GM19467 (cell line): ENCODE data around the gene FRMD4A.

Source experiments
- ATAC-seq: cut with Tn5 transposase; IDR thresholded peaks from one replicate; pipeline ENCODE4 v1.9.1; 2021; ENCODE audit warnings: mild to moderate bottlenecking, moderate library complexity; ENCODE audit not compliant: unreplicated experiment

FRMD4A gene

DNA sequence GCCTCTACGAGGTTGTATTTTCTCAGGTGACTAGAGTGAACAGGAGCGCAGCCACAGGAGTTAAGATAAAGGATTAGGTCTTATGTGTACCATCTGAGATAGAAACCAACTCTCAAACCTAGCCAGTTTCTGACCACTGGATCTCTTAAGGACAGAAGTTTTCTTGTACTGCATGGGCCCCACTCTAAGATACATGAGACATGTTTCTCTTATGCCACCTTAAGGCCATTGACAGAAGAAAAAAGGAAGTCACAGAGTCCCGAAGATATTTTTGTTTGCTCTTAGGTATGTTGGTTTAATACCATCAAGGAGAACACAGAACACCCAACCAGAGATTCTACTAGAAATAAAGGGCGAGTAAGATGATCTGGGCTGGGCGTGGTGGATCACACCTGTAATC is 335.8 kb downstream of the FRMD4A start:
- no peak for ATAC-seq

- no peak for ATAC-seq
These were observed 337.0 kb downstream of the FRMD4A start for GRCh38 chr10:13993673-13994089.

DNA sequence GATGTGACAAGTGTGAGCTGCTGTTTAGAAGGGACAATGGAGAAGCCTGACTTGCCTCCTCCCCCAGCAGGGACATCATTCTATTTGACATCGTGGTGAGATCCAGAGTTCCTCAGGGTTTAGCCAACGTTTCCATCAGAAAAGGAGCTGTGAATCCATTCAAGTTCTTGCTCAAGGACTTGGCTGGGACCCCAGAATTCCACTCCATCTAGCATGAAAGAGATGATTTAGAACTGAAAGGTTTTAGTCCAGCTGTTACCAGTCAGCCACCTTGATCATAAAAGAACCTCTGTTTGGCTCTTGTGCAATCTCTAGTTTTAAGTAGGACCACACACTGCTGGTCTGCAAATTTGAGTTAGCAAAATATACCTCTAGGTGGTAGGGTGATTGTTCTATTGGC is 337.6 kb downstream of the FRMD4A start:
- no peak for ATAC-seq

DNA sequence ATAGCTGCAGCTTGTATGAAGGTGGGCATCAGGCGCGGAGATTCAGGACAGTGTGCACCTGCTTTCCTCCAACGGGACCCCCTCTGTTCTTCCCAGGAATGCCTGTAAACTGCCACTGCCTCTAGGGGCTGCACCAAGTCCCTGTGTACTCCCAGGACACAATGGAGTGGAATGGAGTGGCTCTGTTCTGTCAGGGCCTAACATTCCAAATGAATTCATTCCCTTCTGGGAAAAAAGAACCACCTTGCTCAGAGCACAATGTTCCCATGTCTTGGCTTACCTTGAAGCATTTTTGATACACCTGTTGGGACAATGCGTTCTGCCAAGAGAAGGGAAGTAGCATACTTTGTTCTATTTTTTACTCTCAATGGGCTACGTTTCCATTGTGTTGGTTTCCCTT is 339.4 kb downstream of the FRMD4A start:
- no peak for ATAC-seq

GRCh38 chr10:13990946-13991345 is 339.8 kb downstream of the FRMD4A start:
- ATAC-seq = no peak

DNA sequence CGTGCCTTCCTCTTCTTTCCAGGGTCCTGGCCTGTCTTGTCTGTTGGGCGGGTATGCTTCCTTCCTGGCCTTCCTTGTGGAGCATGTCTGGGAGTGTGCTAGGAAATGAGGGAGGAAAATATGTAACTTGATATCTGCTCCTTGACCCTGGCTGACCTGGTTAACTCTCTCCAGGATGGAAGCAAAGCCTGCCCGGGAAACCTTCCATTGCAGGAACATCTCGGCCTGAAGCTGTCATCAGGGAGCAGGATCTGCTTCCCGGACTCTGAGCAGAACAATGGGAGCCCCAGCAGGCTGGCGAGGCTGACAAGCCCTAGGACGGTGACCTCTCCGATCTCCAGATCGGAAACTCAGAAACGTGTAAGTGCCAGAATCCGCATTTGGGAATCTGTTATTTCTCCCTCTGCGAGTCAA is 340.3 kb downstream of the FRMD4A start:
- no peak for ATAC-seq

DNA sequence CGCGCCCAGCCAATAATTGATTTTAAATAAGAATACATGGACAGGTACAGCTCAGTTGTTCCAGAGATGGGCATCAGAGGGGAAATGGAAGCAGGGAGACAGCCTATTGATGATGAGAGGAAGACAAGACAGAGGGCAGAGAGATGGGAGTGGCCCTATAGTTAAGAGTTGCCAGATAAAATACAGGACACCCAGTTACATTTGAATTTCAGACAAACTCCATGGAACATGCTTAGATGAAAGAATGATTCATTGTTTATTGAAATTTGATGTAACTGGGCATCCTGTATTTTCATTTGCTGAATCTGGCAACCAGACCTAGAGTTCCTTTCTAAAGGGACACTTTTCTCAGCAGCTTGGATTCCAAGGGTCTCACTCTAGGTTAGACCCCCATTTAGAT is 341.1 kb downstream of the FRMD4A start:
- no peak for ATAC-seq

DNA sequence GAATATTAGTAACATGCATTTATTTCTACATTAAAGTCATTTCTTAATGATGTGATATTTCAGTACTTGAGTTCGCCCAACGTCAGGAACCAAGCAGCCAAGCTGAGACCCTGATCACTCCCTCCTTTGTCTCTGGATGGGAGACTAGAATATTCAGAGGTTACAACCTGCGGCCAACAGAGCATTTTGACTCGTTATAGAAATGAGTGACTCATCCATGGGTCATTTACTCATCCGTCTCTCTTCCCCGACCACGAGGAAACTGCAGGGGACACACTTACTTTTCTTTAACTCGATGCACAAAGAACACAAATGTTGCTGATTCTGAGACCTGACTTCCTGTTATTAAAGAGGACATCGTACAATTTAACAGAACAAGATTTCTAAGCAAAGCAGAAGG is 343.3 kb downstream of the FRMD4A start:
- ATAC-seq = no peak

GRCh38 chr10:13984647-13985155 is 346.0 kb downstream of the FRMD4A start:
- no peak for ATAC-seq

- ATAC-seq = no peak
These were observed 347.7 kb downstream of the FRMD4A start for GRCh38 chr10:13983035-13983434.

GRCh38 chr10:13978533-13979115 is 352.1 kb downstream of the FRMD4A start:
- no peak for ATAC-seq

DNA sequence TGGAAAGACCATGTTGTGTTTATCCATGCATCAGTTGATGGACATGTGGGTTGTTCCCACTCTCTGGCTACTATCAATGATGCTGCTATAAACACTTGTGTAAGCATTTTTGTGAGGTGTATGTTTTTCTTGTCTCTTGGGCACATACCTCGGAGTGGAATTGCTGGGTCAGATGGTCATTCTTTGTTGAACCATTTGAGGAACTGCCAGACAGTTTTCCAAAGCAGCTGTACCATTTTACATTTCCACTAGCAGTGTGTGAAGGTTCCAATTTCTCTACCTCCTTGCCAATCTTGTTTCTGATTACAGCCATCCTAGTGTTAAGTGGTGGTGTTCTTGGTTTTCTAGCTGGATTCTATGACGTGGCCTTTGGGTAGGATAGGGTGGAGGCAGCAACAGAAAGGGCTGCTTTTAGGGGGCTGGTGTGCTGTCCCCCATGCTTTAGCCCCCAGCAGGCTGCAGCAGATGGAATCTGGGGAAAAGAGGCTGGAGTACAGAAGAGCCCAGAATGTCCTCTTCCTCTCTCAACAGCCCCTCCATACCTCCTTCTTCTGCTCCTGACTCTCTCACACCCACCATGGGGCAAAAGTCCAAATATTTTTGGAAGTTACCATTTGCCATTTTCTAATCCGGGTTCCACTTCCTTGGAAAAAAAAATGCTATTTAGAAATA is 352.7 kb downstream of the FRMD4A start:
- no peak for ATAC-seq

DNA sequence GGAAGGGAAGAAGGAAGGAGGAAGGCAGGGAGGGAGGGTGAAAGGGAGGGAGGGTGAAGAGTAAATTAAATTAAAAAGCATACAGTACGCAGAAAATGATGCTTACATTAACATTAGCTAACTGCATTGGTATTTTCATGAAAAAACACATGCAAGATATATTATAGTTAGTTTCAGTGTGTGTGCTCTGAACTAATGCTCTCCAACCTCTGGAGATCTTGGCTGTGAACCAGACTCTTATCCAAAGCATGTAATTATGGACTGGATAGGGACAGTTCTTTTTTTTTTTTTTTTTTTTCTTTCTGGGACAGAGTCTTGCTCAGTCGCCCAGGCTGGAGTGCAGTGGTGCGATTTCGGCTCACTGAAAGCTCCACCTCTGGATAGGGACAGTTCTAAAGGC is 357.0 kb downstream of the FRMD4A start:
- ATAC-seq = no peak

DNA sequence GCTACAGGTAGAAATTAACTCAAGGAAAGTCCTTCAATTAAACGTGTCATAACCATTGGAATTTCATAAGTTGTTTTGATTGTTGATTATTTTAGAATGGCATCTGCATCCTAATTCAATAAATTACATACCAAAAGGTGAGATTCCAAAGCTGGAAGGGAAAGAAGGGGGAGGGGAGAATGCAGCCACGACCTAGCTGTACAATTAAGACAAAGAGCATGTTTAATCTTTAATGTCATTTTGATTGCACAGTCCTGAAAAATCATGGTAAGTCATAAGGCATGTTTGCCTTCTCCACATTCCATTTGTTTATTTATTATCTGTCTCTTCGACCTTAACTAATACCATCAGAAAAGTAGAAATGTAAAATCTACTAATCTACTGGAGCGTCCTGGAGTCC is 358.1 kb downstream of the FRMD4A start:
- no peak for ATAC-seq

DNA sequence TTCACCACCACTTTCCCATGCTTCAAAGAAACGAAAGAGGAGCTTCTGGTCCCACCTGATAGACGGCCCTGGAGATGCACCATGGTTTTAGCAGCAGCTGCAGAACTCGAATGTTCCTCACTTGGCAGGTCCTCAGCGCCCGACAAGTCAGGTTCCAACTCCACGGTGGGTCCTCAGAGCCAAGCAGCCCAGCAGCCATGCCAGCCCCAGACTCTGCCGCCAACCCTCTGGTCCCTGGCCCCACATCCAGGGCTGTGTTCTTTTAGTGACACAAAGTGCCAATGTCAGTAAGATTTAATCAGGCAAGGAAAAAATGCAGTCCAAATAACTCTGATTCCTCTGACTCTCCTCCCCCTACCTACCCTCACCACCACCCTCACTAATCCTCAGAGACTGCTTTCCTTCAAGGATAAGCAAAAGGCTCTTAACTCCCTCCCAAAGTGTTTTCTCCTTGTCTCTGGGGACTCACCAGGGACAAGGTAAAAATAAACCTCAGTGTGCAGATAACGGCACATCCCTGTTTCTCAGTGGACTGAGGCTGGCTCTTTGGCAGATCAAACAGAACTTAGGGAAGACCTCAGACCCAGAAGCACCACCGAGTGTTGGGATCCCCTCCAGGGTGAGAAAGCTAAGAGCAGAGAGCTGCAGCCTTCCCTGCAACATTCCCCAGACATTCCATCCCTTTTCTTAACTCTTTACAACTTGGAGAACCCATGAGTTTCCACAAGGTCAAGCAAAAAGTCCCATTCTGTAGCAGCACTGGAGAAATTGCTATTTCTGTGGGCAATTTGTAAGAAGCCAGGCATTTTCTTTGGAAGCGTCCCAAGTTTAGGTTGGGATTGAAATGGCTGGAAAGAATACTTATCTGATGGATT is 358.9 kb downstream of the FRMD4A start:
- no peak for ATAC-seq

DNA sequence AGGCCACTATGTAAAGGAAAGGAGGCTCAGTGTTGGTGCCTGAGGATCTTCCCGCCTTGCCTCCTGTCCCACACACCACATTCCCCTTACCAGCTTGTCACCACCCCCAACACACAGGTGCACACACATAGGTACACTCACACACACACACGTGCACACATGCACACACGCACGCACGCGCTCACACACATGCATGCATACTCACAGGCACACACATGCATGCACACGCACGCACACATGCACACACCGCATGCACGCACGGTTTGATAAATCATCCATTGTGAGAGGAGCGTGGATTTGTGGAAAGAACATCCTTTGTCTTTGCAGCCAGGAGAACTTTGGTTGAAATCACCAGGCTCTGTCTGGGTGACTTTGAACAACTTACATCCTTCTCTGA is 359.8 kb downstream of the FRMD4A start:
- ATAC-seq = no peak

GRCh38 chr10:13970236-13970956 is 360.3 kb downstream of the FRMD4A start:
- no peak for ATAC-seq

- ATAC-seq = no peak
These were observed 361.0 kb downstream of the FRMD4A start for GRCh38 chr10:13969792-13970140.

- ATAC-seq = no peak
These were observed 361.5 kb downstream of the FRMD4A start for GRCh38 chr10:13969118-13969791.

DNA sequence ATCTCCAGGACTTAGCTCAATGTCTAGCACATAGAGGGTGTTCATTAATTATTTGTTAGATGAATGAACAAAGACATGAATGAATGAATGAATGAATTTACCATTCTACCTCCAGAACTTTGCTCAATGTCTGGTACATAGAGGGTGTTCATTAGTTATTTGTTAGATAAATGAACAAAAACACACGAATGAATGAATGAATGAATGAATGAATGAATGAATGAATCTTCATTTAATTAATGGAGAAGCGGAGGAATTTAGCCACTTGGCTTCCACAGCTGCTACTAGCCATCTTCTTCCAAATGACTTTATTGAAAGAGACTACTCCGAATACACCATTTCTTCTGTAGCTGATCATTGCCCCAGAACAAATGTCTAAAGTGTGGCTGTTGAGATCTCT is 368.9 kb downstream of the FRMD4A start:
- no peak for ATAC-seq

GRCh38 chr10:13961097-13961496 is 369.6 kb downstream of the FRMD4A start:
- no peak for ATAC-seq
